Suppressor macrophage (primary cell): ENCODE results near the gene TMBIM6.
"Not testable (repeated sequence)": the region's sequence is repeated elsewhere in the genome, so short reads cannot be mapped to it uniquely, and the experiment has no call there.

ENCODE experiments used
- DNase-seq, 4 experiments: peaks; one replicate each; pipeline ENCODE4 v3.0.0-alpha.2; 2020 to 2022

TMBIM6 gene

DNA sequence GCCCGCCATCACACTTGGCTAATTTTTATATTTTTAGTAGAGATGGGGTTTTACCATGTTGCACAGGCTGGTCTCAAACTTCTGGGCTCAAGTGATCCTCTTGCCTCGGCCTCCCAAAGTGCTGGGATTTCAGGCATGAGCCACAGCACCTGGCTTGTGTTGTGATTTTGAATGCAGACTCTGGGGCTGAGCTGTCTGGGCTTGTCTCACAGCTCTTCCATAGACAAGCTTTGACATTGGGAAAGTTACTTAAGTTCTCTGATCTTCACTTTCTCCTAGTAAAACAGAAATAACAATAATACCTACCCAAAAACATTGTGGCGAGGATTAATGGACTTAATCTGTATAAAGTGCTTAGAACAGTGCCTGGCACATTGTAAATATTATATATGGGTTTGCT, 36.0 kb downstream of the TMBIM6 start:
- DNase-seq = no peak

DNA sequence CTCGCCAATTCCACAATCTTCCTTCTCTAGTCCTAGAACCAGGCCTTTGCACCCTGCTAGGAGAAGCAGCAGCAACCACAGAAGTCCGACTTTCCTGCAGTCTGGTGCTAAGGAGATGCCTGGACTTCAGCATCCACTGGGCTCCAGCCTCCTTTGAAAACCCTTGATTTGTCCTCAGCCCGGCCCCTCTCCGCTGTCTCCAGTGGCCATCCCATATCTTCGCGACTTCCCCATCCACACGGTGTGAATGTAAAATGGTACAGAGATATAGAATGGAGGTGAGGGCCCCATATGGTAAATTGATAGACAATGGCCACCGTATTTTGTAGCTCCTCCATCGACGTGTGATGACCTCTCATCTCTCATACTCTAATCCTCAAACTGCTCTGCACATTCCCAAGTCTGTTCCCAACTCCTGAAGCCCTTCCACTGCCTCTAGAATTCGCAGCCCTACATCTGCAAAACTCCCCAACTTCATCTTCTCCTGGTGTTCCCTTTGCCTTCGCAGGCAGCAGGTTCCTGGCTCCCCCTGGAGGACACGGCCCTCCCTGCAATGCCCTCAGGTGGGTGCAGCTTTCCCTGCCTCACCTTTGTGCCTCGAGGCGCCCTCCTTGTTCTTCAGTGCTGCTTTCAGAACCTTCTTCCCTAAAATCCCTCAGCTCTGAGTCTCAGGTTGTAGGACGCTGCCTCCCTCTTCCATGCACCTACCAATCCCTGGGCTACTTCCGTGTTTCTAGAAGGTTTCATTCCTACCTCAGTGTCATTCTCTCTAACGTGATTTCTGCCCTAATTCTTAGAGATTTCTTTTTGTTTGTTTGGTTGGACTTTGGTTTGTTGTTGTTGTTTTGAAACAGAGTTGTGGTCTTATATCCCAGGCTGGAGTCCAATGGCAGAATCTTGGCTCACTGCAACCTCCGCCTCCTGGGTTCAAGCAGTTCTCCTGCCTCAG, 36.7 kb downstream of the TMBIM6 start:
- DNase-seq = peak in 2 of 4 experiments; percentile 35 to 50

DNA sequence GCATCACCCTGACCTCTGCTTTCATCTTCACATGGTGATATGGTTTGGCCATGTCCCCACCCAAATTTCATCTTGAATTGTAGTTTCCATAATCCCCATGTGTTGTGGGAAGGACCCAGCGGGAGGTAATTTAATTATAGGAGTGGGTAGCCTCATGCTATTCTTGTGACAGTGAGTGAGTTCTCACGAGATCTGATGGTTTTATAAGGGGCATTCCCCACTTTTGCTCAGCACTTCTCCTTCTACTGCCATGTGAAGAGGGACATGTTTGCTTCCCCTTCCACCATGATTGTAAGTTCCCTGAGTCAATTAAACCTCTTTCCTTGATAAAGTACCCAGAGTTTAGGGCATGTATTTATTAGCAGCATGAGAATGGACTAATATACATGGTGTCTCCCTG, 38.2 kb downstream of the TMBIM6 start:
- peak in 3 of 4 experiments; percentile 15 to 57 (median 26) for DNase-seq

DNA sequence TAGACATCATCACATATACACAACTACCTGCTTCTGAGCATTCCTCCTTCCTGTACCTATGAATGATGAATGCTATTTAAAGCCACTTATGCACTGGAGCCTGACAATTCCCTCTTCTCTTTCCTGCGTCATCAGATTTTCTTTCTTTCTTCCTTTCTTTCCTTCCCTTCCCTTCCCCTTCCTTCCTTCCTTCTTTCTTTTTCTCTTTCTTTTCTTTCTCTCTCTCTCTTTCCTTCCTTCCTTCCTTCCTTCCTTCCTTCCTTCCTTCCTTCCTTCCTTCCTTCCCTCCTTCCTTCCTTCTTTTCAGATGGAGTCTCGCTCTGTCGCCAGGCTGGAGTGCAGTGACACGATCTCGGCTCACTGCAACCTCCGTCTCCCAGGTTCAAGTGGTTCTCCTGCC, 39.6 kb downstream of the TMBIM6 start:
- not testable (repeated sequence) for DNase-seq

DNA sequence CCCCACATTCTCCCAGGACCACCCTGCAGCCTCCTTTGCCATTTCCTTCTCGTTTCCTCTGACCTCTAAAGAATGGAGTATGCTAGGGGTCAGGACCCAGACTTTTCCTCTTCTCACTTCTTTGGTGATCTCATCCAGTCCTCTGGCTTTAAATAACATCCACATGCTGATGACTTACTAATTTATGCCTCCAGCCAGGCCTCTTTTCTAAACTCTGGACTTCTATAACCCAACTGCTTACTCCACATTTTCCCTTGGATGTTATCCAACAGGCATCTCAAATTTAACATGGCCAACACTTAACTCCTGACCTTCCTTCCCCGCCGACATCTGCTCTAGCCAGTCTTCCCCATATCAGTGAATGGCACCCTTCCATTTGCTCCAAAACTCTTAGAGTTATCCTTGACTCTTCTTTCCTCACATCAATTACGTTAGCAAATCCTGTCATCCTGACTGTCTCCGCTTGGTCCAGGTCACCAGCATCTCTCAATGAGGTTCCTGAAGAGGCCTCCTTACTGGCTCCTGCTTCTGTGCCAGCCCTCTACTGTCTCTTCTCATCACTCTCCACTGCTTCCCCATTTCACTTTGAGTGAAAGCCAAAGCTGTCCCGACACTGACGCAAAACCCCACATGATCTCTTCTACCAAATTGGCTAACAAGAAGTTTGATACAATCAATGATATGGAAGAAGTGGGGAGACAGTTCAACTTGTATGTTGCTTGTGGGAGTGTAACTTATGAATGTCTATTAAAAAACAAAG, 42.7 kb downstream of the TMBIM6 start:
- DNase-seq = peak; percentile 78 to 90 (median 86)

DNA sequence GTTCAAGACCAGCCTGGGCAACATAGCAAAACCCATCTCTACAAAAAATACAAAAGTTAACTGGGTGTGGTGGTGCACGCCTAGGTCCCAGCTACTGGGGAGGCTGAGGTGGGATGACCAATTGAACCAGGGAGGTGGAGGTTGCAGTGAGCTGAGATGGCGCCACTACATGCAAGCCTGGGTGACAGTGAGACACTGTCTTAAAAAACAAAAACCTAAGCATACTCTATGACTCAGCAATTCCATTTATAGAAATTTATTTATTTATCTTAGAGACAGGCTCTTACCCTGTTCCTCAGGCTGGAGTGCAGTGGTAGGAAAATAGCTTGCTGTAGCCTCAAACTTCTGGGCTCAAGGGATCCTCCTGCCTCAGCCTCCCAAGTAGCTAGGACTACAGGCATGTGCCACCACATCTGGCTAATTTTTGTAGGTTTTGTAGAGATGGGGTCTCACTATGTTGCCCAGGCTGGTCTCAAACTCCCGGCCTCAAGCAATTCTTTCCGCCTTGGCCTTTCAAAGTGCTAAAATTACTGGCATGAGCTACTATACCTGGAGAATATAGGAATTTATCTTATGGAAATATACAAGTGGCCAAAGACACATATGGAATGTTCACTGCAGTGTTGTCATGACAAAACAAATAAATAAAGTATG, 43.5 kb downstream of the TMBIM6 start:
- DNase-seq = peak in 1 of 4 experiments; percentile 30

DNA sequence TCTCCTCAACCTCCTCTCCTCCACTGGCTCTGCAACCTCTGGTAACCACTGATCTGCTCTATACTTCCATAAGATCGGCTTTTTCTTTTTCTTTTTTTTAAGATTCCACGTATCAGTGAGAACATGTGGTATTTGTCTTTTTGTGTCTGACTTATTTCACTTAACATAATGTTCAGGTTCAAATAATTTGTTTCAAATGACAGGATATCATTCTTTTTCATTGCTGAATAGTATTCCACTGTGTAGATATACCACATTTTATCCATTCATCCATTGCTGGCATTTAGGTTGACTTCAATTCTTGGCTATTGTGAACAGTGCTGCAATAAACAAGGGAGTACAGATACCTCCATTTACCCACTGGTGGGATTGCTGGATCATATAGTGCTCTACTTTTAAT, 46.3 kb downstream of the TMBIM6 start:
- DNase-seq = no peak

DNA sequence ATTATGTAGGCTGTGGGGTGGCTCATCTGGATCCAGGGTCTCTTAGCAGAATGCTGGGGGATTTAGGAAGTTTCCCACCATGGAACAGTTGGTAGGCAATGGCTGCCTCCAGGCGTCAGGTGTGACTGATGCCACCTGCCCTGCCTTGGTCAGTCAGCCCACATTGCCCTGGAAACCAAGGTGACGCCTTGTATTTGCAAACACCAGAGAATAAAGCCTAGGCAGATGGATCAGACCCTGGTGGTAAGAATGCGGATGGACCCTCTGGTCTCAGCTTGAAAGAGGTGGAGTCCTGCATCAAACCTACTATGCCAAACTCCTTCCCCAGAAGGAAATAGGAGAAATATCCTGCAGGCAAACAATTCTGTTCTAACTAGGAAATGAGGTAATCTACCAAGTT, 48.6 kb downstream of the TMBIM6 start:
- DNase-seq = no peak

DNA sequence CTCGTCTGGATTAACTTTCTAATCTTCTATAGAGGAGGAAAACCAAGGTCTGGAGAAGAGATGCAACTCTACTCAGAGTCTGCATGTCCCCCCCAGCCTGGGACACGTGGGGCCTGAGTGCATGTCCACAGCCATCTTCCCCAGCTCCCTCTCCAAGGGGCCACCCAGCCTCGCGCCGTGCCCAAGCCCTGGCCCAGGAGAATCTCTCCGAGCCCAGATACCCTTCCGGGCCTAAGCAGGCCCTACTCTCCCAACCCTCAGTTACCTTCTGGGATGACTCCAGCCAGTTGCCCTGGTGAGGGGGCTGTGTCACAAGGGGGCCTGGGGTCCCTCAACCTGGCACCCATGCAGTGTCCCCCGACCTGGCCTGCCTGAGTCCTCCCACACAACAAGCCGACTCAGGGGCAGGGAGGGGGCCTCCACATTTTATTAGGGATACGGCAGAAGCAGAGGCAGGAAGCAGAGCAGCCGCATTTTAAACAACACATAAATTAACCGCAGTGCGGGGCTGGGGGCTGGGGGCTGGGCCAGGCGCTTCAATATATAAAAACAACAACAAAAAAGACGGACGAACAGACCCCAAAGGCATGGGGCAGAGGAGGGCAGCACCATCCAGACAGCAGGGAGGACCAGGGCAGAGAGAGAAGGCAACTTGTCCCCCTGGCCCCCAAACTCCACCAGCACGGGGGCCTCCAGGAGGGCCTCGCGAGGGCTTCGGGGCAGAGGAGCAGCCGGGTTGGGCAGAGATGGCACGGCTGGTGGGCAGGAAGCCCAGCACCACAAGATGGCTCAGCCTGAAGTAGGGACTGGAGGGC, 49.6 kb downstream of the TMBIM6 start:
- DNase-seq = no peak

DNA sequence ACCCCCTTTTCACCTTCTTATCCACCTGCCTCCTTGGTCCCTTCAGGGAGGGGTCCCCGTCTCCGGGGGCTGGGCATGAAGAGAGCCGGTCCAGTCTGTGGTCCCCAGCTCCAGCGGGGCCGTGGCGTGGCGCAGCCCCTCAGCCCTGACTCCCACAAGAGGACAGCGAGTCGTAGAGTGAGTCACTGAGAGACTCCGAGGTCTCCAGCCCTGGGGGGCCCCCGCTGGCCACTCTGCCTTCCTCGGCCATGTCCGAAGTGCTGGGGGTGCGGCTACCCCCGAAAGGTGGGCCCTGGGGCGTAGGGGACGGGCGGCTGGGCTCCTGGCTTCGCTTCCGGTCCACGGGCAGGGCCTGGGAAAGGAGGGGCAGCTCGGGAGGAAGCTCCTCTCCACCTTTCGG, 50.3 kb downstream of the TMBIM6 start:
- no peak for DNase-seq

DNA sequence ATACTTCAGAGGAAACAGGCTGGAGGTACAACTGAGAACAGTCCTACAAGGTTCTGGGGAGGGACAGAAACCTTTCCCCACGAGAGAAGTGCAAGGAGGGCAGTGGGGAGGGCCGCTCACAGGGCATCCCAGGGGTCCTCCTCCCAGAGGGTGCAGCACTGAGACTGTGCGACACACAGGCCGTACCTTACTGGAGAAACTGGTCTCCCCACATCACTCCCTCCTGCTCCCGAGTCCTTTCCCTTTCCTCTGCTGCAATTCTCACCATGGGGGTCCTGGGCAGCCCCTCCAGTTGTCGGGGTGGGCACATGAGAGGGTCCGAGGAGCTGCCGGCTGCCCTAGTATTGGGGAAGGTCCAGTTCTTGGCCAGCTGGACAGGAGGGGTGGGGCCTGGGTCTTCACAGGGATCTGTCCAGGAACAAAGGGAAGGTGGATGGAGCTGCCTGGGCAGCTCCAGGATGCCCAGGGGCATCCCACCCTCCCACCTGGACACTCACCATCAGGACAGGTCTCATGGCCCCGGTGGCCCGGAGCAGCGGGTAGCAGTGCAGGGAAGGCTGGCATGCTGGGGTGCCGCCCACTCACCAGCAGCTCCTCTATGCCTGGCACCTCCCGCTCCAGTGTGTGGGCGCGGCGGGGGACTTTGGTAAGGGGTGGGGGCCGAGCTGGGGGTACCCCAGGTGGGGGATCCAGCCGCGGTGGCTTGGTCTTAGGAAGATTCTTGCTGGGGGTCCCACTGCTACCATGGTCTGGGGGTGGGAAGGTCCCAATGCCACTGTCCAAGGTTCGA, 51.0 kb downstream of the TMBIM6 start:
- DNase-seq = no peak

DNA sequence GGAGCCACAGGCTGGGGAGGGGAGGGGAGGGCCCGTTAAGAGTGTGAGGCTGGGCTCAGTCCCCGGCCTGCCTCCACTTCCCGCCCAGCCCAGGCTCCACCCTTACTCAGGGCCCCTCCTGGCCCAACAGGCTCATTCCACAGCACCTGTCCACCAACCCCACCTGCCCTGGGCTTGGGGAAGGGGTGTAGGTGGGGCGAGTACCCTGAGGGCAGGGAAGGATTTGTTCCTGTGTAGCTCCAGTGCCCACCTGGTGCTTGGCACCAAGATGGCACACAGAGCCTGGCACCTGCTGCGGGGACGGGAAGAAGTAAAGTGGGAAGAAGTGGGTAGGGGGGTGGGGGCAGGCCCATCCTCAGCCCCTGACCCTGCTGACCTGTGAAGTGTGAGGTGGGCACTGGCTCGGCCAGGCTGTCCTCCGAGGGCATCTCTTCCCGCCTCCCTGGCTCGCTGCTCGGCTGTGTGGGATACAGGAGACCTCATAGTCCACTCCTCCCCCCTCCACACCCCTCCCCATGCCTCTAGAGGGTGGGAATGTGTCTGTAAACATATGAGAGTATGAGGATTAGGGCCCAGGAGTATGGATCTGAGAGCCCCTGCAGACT, 51.7 kb downstream of the TMBIM6 start:
- DNase-seq = no peak

DNA sequence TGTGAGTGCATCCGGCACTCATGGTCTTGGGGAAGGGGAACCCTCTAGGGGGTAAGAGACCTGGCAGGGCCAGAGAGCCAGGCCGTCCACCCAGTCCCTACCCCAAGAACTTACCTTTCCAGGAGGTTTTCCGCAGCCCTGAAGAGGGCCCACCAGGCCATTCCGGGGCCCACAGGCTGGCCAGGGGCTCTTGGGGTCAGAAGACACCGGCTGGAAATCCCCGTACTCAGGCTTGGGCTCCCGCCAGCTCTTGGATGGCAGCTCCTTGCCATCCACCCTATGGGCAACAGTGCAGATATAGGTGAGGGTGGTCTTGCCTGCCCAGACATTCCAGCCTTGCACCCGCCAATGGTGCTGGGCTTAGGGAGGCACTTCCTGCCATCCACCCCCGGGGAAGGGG, 52.3 kb downstream of the TMBIM6 start:
- DNase-seq = no peak

DNA sequence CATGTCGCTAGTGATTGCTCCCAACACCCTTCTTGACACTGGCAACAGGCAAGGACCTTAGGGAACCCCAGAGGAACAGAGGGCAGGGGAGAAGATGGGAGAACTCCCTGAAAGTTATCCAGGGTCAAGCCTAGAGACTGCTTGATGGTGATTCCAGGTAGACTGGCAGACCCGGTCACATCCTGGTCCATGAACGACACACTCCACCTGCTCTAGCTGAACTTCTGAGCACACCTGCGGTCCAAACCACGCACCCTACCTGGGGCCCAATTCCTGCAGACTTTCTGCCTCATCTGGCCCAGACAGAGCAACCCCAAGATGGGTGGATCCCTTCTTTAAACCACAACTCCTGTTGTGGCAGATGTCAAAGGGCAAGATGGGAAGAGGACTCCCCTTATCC, 52.7 kb downstream of the TMBIM6 start:
- no peak for DNase-seq

DNA sequence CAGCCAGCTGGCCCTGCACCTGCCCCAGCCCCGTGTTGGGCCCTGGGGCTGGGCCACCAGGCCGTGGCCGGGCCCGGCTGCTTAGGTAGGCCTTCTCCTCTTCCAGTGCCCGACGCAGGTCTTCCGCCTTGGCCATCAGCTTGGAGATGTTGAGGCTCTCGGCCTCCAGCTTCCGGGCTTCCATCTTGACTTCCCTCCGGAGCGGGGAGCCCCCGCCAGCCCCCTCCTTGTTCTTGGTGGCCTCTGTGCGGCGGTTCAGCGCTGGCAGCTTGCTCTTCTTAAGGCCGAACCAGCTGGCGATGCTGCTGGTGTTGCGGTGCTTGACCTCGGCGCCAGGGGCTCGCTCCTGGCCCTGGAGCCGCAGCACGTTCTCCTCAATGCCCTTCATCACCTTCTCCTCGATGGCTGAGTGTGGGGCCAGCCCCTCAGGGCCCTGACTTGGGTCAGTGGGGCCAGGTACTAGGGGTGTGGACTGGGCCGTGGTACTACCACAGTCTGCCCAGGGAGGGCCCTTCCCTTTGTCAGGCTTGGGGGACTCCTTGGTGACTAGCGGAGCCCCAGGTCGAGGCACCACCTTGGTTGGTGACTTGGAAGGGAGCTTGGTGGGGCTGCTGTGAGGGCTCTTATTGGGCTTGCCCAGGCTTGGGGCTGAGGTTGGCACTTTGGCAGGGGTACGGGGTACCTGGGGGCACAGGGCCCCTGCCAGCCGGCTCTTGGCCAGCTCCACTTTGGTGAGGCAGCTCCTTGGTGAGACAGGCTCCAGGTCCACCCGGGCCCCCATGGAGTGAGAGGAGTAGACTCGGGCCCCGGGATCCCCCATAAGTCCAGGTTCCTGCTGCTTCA, 53.7 kb downstream of the TMBIM6 start:
- DNase-seq = no peak

DNA sequence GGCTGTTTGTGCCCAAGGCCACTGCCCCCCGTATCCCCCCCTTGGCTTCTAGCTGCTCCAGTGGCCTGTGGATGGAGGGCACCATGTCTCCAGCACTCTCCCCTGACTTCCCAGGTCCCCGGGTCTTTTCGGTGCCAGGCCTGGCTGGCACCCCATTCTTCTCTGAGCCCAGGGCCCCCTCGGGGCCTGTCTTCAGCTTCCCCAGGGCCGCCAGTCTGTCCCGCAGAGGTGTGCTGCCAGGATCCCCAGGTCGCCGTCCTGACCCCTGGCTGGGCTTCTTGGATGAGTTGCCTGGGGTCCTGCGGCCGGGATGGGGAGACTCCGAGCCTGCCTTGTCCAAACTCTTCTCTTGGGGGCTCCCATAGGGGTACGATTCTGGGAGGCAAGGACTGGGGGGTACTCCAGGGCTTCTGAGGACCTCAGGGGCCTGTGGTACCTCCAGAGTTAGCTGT, 54.3 kb downstream of the TMBIM6 start:
- no peak for DNase-seq

DNA sequence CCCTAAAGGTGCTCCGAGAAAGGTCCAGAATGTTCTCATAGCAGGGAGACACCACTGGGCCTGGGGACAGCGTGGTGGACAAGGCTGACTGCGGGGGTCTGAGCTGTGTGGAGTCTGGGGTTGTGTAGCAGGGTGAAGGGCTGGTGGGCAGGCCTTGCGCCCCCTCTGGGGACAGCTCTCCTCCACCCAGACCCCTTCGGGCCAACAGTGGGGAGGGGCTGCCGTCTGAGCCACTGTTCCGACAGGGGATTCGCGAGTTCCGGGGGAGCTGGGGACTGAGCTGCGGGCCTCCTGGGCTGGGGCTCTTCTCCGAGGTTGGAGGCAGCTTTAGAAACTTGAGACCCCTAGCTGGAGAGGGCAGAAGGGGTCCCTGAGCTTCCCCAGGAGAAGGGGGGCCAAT, 54.8 kb downstream of the TMBIM6 start:
- no peak for DNase-seq

DNA sequence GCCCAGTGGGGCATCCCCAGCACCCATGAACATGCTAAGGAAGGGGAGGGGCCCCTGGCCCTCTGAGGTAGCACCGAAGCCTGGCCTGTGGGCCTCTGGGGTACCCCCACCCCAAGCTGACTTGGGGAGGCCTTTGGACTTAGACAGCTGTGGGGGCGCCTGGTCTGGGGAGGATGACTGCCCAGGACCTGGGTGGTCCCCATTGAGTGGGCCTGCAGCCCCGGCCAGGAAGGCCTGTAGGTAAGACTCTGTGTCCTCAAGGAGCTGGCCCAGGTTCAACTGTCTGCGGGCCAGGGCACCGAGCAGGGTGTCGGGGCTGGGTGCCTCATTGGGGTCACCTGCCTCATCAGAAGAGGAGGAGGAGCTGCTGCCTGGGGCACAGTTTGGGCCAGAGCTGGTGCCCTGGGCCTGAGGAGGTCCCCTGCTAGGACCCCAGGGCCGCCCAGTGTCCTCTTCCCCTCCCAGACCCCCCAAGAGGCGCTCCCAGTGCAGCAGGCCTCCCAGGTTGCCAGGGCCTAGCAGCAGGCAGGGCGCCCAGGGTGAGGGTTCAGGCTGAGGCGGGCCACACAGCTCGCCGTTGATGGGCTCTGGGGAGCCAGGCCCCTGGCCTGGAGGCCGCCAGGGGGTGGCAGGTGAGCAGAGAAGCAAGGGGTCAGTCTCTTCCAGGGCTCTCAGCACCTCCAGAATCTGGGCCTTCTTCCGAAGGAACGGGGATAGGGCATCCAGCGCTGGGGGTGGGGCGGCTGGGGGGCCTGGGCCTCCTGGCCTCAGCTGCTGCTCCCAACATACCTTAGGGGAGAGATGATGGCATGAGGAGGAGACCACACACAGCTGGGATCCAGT, 55.5 kb downstream of the TMBIM6 start:
- no peak for DNase-seq

DNA sequence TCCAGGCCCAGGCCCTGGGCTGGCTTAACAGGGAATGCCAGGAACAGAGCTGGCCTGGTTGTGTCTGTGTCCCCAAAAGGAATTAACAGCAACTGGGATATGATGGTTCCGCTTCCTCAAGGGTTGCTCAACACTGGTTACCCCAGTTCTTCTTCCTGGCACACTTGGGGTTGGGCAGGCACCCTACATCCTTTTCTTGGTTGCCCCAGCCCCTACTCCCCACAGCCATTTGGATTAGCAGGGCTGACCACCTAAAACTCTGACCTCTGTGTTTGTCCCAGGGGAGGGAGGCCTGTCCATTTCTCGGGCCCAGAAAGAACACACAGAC, 56.1 kb downstream of the TMBIM6 start:
- peak in 3 of 4 experiments; percentile 52 to 55 (median 53) for DNase-seq
